Right lobe of liver (tissue), 4 donors: ENCODE data around the gene TSPOAP1.

Experiments
- POLR2A ChIP-seq: fragments of 450-650 bp; IDR thresholded peaks from one replicate; pipeline ENCODE4 v1.6.1; 2017; ENCODE audit warnings: antibody characterized with exemption, mild to moderate bottlenecking
- TF ChIP-seq, protein P1 (sequence below), 4 donors: fragments of 200-600 bp in 3 of 4; fragments of 450-650 bp in 1 of 4; IDR thresholded peaks; one replicate each; pipeline versions ENCODE4 v1.5.1 to v1.8.0; 2016 to 2022; ENCODE audit warnings: antibody characterized with exemption in 4 of 4, mild to moderate bottlenecking in 2 of 4
- donor health status: DM: no; HTN: no; CAD: no.
- donor health status: DM: no; HTN: no; CAD: no.
- donor health status: DM: no; HTN: yes; CAD: no.

DNA sequence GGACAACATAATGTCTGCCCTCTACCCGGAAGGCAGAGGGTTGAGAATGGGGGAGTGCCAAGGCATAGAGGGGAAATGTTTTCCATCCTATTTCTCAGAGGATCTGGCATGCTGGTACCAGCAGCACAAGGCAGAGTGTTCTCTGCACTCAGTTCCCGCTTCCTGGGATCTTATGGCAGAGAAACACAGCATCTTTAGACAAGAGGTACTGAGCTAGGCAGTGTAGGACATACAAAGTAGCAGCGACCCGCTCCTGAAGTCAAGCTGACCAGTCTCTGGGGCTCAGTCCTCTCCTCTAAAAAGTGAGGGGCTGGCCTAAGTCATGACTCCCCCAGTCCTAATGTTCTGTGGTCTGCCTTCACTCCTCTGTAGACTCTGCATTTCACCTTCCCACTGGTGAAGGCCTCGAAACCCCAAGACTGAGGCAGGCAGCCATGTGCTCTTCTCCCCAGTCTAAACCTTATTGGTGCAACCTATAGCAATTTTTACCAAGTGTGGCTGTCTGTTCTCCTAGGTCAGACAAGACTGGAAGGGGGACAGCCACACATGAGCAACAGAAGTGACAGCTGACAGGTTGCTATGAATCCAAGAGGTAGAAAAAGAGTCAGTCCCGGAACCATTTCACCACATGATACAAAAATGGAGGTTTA lies 11.3 kb upstream of the TSPOAP1 start:
- no peak for TF ChIP-seq POLR2A
- TF ChIP-seq, protein P1, sequence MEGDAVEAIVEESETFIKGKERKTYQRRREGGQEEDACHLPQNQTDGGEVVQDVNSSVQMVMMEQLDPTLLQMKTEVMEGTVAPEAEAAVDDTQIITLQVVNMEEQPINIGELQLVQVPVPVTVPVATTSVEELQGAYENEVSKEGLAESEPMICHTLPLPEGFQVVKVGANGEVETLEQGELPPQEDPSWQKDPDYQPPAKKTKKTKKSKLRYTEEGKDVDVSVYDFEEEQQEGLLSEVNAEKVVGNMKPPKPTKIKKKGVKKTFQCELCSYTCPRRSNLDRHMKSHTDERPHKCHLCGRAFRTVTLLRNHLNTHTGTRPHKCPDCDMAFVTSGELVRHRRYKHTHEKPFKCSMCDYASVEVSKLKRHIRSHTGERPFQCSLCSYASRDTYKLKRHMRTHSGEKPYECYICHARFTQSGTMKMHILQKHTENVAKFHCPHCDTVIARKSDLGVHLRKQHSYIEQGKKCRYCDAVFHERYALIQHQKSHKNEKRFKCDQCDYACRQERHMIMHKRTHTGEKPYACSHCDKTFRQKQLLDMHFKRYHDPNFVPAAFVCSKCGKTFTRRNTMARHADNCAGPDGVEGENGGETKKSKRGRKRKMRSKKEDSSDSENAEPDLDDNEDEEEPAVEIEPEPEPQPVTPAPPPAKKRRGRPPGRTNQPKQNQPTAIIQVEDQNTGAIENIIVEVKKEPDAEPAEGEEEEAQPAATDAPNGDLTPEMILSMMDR (IDR thresholded peaks at IDR 0.05), result no peak
